ENCODE measurements around the gene ALDH7A1.
A peak's percentile ranks its signal among the peaks of the same experiment; 100 is the strongest.
"Not testable (repeated sequence)": the region's sequence is repeated elsewhere in the genome, so short reads cannot be mapped to it uniquely, and the experiment has no call there.

ALDH7A1 gene

DNA sequence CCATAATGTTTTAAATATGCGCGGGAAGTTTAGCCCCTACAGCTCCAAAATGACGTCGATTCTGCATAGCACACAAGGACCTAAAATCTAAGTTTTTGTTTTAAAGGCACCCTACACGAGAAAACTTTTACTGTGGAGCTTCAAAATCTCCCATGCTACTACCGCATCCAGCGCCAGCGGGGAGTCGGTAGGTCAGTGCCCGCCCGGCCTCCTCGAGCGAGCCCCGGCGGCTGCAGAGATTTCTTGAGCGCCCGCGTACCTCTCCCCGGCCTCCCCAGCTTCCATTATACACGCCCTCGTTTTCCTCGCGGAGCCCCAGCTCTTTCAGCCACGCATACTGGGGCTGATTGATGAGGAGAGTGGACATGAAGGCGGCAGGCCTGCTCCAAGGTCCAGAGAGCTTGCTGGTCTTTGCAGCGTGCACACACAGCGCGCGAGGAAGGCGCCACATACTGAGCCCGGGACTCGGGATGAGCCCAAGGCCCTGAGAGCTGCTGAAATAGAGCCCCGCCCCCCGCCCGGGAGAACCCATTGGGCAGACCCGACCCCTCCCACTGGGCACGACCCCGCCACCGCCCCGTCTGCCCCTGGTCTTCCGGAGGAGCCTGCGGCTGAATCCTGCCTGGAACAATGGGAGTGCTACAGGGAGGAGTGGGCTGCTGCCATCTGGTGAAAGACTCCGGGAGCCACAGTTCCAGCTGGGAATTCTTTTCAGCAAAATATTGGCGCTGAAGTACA lies at the start of gene ALDH7A1:
Gene ALDH7A1 (minus strand): TSS at position 472 of the 738 bp plus-strand sequence. CDS start 21 bp downstream, at position 451.
- DNase-seq = peak; percentile 97

GRCh38 chr5:126641387-126641786 lies 46.4 kb upstream of the ALDH7A1 start:
- no peak for DNase-seq

DNA sequence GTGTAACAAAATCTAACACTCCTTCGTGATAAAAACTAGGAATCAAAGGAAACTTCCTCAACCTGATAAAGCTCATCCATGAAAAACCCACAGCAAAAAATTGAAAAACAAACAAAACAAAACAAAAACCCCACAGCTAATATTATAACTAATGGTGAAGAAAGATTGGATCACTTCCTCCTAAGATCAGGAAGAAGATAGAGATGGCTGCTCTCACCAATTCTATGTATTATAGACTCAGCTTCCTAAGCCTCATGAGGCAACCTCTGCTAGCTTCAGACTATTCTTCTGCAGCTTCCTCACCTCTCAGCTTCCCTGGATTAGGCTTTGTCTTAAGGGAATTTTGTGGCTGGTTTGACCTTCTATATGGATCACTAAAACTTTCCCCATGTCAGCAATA lies 45.8 kb upstream of the ALDH7A1 start:
- no peak for DNase-seq

DNA sequence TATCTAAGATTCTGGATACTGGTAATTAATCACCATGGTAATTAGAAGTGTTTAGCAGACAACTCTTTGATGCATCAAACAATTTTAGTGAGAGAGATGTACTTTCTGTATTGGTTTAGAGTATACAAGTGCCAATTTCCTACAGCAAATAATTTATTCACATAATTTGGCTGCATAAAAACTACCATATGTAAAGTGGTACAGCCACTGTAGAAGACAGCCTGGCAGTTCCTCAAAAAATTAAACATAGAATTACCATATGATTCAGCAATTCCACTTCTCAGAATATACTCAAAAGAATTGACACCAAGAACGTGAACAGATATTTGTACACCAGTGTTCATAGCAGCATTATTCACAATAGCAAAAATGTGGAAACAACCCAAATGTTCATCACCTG lies 41.9 kb upstream of the ALDH7A1 start:
- no peak for DNase-seq

DNA sequence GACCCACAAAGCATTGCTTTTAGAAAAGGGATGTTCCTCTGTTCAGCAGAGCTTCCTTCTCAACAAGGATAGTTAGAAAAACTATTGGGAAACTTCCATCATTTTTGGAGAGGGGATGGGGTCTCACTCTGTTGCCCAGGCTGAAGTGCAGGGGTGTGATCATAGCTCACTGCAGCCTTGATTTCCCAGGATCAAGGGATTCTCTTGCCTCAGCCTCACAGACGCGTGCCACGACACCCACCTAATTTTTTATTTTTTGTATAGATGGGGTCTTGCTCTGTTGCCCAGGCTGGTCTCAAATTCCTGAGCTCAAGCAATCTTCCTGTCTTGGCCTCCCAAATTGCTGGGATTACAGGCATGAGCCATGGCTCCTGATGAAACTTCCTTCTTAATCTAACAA lies 40.6 kb upstream of the ALDH7A1 start:
- no peak for DNase-seq

DNA sequence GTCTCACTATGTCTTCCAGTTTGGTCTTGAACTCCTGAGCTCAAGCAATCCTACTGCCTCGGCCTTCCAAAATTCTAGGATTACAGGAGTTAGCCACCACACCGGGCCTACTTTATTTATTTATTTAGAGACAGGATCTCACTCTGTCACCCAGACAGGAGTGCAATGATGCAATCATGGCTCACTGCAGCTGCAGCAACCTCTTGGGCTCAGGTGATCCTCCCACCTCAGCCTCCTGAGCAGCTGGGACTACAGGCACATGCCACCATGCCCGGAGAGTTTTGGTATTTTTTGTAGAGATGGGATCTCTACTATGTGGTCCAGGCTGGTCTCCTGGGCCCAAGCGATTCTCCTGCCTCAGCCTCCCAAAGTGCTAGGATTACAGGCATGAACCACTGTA lies 38.5 kb upstream of the ALDH7A1 start:
- DNase-seq = no peak

- no peak for DNase-seq
These were observed 36.9 kb upstream of the ALDH7A1 start for GRCh38 chr5:126631920-126632319.

- DNase-seq = no peak
These were observed 33.1 kb upstream of the ALDH7A1 start for GRCh38 chr5:126628102-126628501.

DNA sequence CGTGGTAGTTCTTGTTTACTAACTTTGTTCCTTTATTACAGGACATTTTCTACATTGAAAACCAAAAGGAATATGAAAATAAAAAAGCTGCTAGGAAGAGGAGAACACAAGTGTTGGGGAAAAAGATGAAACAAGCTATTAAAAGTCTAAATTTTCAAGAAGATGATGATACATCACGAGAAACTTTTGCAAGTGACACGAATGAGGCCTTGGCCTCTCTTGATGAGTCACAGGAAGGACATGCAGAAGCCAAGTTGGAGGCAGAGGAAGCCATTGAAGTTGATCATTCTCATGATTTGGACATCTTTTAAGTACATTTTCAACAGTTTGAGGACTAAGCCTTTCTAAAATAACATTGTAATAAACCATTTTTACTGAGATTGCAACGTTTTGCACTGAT lies 29.5 kb upstream of the ALDH7A1 start:
- DNase-seq = peak; percentile 86

GRCh38 chr5:126619781-126620180 lies 24.8 kb upstream of the ALDH7A1 start:
- no peak for DNase-seq

DNA sequence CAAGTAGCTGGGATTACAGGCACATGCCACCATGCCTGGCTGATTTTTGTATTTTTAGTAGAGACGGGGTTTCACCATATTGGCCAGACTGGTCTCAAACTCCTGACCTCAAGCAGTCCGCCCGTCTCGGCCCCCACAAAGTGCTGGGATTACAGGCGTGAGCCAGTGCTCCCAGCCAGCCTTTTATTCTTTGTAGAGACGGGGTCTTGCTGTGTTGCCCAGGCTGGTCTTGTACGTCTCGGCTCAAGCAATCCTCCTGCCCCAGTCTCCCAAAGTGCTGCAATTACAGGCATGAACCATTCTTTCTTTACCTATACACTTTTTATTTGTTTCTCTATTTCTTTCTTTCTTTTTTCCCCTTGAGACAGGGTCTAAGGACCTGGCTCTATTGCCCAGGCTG lies 22.6 kb upstream of the ALDH7A1 start:
- DNase-seq = not testable (repeated sequence)

DNA sequence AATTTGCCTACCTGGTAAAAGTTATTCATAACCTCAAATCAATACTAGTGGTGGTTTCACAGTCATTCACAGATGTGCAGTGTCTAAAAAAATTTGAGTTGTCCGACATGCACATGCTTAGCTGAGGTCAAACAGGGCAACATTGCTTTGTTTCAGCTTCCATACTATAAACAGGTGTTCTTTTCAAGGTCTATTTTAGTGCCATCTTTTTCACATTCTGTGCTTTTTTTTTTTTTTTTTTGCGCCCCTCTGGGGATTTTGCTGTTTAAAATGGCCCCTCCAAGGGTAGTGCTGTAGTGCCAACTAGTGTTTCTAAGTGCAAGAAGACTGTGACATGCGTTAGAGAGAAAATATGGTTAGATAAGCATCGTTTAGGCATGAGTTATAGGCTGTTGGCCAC lies 20.3 kb upstream of the ALDH7A1 start:
- DNase-seq = no peak

- DNase-seq = no peak
These were observed 19.0 kb upstream of the ALDH7A1 start for GRCh38 chr5:126613941-126614592.

DNA sequence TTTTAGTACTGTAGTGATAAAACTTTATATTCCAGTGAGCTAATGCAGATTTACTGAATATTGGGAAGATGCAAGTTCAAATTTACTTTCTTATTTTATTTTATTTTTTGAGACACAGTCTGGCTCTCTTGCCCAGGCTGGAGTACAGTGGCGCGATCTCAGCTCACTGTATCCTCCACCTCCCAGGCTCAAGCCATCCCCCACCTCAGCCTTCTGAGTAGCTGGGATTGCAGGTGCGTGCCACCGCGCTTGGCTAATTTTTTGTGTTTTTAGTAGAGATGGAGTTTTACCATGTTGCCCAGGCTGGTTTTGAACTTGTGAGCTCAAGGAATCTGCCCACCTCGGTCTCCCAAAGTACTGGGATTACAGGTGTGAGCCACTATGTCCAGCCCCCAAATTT lies 15.6 kb upstream of the ALDH7A1 start:
- no peak for DNase-seq

- DNase-seq = no peak
These were observed 15.1 kb upstream of the ALDH7A1 start for GRCh38 chr5:126610160-126610559.

- DNase-seq = no peak
These were observed 10.5 kb upstream of the ALDH7A1 start for GRCh38 chr5:126605525-126605924.

- DNase-seq = no peak
These were observed 8.5 kb upstream of the ALDH7A1 start for GRCh38 chr5:126603402-126603991.

- DNase-seq = peak; percentile 80
These were observed 5.9 kb upstream of the ALDH7A1 start, which contains the start of gene PHAX for GRCh38 chr5:126600631-126601511. PHAX (plus strand) TSS chr5:126600947; CDS start chr5:126600963, 16 bp downstream.

DNA sequence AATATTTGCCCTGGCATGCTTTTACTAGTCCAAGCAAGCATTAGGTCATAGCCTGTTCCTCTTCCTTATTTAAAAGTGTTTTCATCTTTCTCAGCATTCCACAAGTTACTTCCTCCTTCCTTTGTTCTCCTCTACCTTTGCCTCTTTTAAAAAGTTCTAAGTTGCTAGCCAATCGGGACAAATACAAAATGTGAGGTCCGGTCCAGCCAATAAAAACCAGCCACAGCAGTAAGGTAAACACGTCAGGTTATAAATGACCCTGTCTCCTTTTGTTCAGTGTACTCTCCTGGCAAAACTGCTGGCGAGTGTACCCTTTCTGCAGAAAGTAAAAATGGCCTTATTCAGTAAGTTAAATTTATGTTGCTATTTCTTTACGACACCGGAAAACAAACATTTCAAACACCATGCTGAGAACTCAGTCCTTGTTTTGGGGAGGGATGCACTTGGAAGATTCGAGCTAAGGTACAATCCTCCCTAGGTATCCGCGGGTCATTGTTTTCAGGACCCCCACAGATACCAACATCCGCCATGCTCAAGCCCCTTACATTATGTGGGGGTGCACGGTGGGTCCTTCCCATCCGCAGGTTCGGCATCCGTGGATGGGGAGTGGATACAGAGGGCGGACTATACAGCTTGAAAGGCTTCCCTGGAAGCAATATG lies 5.1 kb upstream of the ALDH7A1 start:
- DNase-seq = not testable (repeated sequence)

- no peak for DNase-seq
These were observed 4.5 kb upstream of the ALDH7A1 start for GRCh38 chr5:126599499-126599898.

DNA sequence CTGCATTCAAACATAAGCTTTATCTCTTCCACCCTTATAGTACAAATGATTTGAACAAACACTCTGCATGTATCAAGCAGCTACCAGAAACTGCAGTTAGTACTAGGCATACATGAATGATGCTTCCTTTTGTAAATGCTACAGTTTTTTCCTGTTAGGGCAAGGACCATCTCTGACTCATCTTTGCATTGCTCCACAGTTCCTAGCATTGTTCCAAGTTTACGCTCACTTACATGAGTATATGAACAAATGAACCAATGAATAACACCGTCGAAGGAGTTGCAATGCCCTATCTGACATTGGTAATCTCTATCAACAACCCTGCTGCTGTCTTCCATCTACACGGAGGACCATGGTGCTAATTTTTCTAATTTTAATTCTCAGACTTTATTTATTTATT lies 2.1 kb upstream of the ALDH7A1 start:
- peak; percentile 67 for DNase-seq

- no peak for DNase-seq
These were observed 566 bp upstream of the ALDH7A1 start for GRCh38 chr5:126595486-126596083.
